HG02798 (cell line): Measurements from ENCODE around the gene ZNF513.
A peak's percentile ranks its signal among the peaks of the same experiment; 100 is the strongest.
"Not testable (repeated sequence)": the region's sequence is repeated elsewhere in the genome, so short reads cannot be mapped to it uniquely, and the experiment has no call there.

ENCODE experiments used
- ATAC-seq: cut with Tn5 transposase; IDR thresholded peaks from one replicate; pipeline ENCODE4 v1.9.1; 2021; ENCODE audit warnings: mild to moderate bottlenecking; ENCODE audit not compliant: unreplicated experiment, poor library complexity

The ZNF513 gene, protein sequence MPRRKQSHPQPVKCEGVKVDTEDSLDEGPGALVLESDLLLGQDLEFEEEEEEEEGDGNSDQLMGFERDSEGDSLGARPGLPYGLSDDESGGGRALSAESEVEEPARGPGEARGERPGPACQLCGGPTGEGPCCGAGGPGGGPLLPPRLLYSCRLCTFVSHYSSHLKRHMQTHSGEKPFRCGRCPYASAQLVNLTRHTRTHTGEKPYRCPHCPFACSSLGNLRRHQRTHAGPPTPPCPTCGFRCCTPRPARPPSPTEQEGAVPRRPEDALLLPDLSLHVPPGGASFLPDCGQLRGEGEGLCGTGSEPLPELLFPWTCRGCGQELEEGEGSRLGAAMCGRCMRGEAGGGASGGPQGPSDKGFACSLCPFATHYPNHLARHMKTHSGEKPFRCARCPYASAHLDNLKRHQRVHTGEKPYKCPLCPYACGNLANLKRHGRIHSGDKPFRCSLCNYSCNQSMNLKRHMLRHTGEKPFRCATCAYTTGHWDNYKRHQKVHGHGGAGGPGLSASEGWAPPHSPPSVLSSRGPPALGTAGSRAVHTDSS

DNA sequence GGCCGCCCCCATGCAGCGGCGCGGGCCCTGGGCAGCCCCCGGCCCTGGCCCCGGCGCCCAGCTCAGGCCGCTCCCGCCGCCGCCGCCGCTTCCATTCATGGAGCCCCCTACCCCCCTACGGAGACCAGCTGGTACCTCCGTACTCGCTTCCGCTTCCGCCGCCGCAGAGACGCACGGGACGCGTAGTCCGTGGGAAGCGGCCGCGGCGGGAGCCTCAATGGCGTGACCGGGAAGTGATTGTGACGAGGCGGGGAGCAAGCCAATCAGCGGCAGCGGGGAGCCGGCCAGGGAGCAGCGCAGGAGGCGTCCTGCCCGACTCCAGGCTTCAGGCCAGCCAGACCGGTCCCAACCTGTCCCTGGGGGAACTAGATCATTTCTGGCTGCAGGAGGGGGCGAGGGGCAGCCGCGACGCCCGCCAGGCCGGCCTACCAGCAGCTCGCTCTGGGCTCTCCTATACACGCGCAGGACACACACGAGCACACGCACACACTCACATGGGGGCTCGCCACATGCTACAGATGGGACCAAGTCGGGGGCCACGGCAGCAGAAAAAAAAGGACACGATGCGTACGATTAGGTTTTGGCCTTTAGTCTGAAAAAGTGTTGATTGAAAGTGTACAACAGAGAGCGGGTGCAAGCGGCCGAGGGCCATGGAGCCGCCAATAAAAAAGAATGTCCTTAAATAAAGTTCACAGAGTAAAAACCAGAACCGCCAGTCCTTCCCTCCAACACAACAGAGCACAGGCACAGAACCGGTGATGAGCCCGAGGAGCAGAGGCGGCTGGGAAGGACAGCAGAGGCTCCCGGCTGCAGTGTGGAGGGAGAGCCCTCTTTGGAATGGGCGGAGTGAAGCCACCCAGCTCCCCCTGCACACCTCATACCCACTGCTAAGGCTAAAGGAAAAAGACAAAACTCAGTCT lies at the start of gene ZNF513:
Gene ZNF513, minus strand, starts transcription at position 109 of the 920 bp plus-strand sequence. CDS start 208 bp downstream, outside the sequence.
- peak; percentile 92 for ATAC-seq

DNA sequence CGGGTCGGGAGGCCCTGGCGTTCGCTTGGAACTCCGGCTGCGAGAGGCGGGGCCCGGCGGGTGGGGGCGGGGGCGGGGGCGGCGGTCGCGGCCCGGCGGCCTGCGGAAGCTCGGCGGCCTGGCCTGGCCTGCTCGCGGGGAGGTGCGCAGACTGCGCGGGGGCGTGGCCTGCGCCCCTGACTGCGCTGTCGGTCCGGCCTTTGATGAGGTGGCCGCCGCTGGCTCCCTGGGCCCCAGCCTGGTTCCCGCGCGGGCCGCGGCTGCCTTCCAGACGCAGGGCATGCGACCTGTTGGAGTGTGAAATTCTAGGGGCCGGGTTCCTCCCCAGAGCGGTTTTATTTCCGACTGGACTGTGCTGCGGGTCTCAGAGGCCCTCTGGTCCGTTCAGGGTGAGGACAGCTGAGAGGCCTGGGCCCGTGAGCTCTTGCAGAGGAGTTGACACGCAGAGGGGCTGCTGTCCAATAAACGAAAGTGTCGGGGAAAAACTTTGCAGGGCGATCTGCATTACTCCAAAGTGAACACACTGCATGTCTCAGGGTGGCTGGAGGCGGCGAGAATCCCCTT lies 48.5 kb upstream of the ZNF513 start:
- peak; percentile 80 for ATAC-seq

DNA sequence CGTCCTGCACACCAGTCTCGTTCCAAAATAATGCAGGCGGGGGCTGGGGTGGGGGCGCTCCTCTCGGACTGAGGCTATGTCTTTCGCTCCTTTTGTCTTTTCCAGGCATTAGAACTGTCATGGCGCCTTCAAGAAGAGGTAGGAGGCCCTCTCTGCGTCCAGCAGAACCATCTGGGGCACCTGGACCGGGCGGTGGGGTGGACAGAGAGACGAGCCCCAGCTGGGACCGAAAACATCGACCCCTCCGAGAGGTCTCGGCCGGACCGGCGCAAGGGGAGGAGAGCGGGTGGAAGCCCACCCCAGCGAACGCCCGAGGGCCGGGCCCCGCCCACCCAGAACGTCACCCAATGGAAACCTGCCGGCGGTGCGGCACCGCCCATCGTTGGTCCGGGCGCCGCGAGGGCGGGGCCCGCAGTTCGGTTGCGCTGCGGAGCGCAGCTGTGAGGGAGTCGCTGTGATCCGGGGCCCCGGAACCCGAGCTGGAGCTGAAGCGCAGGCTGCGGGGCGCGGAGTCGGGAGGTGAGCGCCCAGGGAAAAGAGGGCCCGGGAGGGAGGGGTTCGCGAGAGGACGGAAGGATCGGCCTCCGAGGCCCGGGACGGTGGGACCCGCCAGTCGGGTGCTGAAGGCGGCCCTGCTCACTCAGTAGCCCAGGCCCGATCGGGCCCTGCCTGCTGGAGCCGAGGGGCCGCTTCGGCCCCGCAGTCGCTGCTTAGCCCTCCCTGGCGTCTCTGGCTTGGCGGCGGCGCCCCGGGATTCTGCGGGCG lies 47.9 kb upstream of the ZNF513 start, which contains the start of gene NRBP1:
Gene NRBP1, plus strand, starts transcription at position 419 of the 765 bp plus-strand sequence. CDS start 4,643 bp downstream, outside the sequence.
- peak; percentile 93 for ATAC-seq

DNA sequence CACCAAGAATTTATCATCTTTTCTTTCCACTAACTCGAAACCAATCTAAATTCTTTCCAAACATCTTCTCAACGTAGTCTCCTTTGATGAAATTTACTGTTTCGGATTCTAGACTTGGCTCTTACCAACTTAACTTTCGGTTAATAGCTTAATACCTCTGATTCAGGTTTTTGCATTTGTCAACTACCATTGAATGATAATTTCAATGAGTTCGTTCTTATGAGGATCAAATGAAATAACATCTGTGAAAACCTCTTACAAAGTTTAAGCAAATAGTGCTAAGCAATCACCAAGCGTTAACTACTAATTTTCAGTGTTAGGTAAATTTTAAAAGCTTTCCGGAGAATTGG lies 47.3 kb upstream of the ZNF513 start:
- no peak for ATAC-seq

DNA sequence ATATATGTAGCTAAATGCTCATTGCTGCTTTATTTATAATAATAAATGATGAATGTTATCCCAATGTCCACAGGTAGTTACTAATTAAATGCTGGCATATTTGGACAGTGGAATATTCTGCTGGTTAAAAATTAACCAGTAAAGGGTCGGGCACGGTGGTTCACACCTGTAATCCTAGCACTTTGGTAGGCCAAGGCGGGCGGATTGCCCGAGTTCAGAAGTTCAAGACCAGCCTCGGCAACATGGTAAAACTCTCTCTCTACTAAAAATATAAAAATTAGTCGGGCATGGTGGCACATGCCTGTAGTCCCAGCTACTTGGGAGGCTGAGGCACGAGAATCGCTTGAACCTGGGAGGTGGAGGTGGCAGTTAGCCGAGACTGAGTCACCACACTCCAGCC lies 44.5 kb upstream of the ZNF513 start:
- ATAC-seq: not testable (repeated sequence)

DNA sequence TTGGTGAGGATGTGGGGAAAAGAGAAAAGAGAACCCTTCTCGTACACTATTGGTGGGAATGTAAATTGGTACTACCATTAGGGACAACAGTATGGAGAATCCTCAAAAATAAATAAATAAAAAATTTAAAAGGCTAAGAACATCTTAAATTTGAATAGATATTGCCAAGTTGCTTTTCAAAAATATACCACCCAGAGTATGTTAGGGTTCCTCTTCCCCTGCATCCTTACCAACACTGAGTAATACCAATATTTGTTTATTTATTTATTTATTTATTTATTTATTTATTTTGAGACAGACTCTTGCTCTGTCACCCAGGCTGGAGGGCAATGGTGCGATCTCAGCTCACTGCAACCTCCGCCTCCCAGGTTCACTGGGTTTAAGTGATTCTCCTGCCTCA lies 42.4 kb upstream of the ZNF513 start:
- no peak for ATAC-seq

DNA sequence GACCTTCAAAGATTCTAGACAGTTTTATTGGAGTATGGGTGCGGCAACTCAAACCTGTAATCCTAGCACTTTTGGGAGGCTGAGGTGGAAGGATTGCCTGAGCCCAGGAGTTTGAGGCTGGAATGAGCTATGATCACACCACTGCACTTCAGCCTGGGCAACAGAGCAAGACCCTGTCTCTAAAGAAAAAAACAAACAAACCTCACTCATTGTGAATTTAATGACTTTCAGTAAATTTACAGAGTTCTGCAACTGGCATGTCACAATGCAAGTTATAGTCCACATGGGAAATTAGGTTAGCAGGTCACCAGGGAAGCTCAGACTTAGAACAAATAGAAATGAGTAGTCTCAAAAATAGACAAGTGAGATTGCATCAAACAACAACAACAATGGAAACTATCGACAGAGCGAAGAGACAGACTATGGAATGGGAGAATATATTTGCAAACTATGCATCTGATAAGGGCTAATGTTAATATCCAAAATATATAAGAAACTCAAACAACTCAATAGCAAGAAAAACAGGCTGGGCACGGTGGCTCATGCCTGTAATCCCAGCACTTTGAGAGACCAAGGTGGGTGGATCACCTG lies 41.2 kb upstream of the ZNF513 start:
- no peak for ATAC-seq

DNA sequence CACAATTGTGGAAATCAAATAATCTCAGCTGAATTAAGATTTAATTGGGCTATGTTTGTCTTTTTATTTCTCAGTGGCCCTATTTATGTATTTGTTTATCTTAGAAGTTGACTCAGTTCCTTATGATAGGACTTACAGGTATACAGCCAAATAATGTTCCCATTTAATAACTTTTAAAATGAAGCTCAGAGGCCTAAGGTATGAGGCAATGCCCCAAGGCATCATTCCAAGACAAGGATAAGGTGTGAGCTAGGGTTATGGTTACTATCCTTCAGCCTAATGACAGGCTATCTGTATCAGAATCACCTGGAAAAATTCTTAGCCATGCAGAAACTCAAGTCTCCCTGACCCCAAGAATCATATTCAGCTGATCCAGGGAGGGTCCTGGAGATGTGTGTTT lies 40.5 kb upstream of the ZNF513 start:
- ATAC-seq: no peak

DNA sequence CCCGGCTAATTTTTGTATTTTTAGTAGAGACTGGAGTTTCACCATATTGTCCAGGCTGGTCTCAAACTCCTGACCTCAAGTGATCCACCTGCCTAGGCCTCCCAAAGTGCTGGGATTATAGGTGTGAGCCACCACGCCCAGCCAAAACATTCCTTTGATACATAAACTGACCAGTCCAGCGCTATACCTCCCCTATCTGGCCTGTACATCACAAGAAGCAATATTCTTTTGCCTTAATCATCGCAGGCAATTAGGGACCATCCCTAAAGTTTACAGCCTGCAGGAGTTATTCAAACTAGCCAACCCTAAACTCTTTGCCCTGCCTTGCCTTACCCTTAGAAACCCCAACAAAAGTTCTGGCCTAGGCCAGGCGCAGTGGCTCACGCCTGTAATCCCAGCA lies 35.6 kb upstream of the ZNF513 start:
- ATAC-seq: no peak

DNA sequence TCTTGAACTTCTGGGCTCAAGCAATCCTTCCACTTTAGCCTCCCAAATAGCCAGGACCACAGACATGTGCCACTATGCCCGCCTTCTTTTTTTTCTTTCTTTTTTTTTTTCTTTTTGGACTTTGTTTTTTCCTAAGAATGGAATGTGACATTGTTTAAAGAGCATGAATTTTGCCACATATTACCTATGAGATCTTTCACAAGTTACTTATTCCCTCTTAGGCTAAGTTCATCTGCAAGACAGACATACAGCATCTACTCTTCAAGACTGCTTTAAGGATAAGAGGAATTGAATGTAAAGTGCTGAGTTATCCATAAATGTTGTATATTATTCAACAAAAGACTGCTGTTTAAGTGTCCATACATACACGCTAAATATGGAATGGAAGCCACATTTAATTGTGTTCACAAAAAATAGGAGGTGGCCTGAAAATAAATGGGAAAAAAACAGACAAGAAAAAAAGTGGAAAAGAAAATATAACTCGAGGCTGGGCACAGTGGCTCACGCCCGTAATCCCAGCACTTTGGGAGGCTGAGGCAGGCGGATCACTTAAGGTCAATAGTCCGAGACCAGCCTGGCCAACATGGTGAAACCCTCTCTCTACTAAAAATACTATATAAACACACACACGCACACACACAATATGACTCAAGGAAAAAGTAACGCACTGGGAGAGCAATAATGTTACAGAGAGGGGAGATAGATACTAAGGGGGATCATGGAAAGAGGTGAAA lies 32.1 kb upstream of the ZNF513 start:
- no peak for ATAC-seq

DNA sequence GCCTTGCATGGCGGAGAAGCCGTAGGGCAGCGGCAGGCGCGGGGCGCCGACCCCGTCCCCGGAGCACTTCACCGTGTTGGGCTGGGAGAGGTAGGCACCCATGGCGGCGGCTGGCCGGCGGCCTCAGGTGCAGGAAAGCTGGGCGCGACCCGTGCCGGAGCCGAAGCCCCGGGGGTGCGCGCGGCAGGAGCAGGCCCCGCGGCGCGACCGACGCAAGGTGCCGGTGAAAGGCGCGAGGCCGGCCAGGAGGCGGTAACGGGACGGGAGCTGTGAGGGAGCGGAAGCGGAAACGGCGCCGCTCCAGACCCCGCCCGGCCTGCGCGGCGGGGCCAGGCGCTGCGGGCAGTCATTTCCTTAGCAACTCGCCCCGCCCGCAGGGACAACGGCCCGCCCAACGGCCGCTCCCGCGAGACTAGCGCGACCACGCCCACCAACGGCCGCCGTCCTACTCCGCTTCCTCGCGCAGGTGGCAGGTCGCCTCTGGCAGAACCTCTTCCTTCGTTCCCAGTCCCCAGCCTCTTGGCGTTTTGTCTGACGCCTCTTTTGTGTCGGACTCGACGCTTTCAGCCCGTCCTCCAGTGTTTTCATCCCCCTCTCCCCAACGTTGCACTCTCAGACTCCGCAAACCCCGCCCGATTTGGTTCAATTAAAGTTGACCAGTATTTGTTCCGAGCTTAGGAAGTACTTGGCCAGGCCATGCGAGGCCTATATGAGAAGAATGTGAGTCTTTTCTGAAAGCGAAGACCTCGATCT lies 29.0 kb upstream of the ZNF513 start, which contains the start of gene PPM1G:
Gene PPM1G, minus strand, starts transcription at position 271 of the 753 bp plus-strand sequence. Its CDS starts 169 bp downstream, at position 102.
- peak; percentile 97 for ATAC-seq

DNA sequence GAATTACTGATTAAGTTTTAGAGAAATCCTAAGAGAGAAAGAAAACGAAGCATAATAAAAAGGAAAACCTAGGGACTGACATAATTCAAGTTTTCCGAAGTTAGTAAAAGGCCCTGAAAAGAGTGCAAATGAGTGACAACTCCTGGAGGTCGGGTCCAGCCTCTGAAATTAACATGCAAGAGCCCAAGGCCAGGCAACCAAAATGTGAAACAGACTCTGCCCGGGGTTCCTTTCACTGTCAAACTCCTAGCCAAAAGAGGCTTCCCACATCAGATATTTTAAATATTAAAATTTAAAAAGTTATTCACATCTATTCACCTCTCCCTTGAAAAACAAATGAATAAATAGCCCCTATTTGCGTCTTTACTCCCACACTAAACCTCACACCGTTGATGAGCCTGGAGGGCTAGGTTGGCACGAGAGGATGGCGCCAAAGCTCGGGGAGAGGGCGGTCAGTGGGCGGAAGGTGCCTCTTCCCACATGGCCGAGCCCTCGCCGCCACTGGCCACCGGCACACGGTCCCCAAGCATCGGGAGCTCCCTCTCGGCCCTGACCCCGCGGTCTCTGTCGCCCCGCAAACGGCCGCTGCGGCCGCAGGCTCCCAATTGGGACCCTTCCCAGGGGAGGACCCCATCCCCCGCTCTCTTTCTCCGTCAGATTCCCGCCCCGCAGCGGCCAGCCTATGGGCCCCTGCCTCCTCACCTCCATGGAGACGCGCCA lies 28.2 kb upstream of the ZNF513 start:
- ATAC-seq: peak; percentile 15

DNA sequence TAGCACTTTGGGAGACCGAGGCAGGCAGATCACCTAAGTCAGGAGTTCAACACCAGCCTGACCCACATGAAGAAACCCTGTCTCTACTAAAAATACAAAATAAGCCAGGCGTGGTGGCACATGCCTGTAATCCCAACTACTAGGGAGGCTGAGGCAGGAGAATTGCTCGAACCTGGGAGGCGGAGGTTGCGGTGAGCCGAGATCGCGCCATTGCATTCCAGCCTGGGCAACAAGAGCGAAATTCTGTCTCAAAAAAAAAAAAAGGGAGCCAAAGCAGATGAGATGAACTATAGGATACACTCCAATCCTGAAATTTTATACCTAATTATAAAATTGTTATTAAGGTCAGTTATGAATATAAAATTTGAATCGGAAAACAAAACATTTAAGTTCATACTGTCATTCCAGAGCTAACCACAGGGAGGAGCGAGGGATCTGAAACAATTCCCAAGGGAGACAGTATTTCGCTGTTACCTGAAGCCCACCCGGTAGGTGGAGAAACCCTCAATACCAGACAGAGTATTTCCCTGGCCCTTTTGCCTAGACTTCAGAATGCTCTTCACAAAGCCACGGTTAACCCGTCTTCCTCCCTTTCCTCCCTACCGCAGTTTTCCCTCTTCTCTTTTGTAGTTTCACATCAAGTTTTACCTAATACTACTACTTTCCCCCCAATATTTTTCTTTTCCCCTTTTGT lies 27.4 kb upstream of the ZNF513 start:
- no peak for ATAC-seq

DNA sequence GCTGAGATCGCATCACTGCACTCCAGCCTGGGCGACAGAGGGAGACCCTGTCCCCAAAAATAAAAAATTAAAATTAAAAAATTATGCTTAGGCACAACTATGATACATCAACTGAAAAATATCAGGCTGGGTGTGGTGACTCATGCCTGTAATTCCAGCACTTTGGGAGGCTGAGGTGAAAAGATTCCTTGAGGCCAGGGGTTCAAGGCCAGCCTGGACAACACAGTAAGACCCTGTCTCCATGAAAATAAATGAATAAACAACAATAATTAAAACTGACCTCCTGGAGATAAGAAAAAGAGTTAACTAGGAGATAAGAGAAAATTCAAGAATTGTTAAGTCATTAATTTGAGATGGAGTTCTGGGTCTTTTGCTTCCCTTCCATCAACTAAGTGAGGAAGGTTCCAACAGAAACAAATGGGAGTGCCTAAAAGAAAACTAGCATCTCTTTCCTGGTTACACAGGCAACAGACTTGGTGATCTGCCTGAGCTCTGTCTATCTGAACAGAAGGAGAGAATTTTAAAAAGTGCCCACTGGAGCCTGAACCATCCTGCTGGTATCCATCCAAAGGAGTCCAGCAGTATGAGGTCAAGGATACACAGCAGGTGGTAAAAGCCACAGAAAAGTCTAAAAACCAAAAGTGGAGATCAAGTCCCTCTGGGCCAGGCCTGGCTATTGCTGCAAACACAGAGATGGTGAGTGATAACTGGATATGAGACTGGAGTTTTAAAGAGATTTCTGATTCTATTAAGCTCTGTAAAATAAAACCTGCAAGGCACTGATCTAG lies 20.0 kb upstream of the ZNF513 start:
- no peak for ATAC-seq

DNA sequence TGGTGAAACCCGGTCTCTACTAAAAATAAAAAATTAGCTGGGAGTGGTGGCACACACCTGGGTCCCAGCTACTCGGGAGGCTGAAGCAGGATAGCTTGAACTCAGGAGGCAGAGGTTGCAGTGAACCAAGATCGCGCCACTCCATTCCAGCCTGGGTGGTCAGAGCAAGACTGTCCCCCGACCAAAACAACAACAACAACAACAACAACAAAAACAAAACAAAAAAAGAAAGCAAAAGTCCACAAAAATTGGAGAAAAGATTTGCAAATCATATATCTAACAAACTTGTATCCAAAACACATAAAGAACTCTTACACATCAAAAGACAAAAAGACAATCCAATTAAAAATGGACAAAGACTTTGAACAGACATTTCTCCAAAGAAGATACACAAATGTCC lies 18.4 kb upstream of the ZNF513 start:
- no peak for ATAC-seq

DNA sequence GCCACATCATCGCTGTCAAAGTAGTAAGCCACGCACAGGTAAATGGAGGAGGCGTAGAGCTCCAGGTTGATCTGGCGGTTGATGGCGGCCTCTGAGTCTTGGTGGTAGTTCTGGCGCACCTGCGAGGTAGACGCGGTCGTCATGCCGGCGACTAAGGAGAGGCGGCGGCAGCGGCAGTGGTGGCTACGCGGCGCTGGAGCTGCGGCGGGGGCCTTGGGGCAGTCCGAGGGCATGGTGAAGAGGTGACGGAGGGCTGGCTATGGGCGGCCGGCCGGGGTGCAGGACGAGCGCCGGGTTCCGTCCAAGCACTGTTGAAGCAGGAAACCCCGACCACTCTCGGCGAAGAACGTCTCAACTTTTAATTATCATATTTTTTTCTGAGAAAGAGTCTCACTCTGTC lies 12.7 kb upstream of the ZNF513 start:
- no peak for ATAC-seq
